Lower leg skin (tissue), 3 donors: ENCODE data around the gene EIF4B.

Source experiments
- POLR2A ChIP-seq, 2 donors: fragments of 450-650 bp; IDR thresholded peaks; one replicate each; pipeline ENCODE4 v1.6.1; 2016 to 2017; ENCODE audit warnings: antibody characterized with exemption in 2 of 2, mild to moderate bottlenecking in 1 of 2, moderate library complexity in 1 of 2
- TF ChIP-seq, protein P1 (sequence below), 3 donors: fragments of 450-650 bp; IDR thresholded peaks; one replicate each; pipeline ENCODE4 v1.5.1; 2016; ENCODE audit warnings: antibody characterized with exemption in 3 of 3, mild to moderate bottlenecking in 3 of 3, moderate library complexity in 2 of 3

- TF ChIP-seq, protein P1, sequence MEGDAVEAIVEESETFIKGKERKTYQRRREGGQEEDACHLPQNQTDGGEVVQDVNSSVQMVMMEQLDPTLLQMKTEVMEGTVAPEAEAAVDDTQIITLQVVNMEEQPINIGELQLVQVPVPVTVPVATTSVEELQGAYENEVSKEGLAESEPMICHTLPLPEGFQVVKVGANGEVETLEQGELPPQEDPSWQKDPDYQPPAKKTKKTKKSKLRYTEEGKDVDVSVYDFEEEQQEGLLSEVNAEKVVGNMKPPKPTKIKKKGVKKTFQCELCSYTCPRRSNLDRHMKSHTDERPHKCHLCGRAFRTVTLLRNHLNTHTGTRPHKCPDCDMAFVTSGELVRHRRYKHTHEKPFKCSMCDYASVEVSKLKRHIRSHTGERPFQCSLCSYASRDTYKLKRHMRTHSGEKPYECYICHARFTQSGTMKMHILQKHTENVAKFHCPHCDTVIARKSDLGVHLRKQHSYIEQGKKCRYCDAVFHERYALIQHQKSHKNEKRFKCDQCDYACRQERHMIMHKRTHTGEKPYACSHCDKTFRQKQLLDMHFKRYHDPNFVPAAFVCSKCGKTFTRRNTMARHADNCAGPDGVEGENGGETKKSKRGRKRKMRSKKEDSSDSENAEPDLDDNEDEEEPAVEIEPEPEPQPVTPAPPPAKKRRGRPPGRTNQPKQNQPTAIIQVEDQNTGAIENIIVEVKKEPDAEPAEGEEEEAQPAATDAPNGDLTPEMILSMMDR (IDR thresholded peaks at IDR 0.05) = no peak
- no peak for TF ChIP-seq POLR2A (IDR thresholded peaks at IDR 0.05)
Observed at GRCh38 chr12:53047221-53048032, 41.2 kb downstream of the EIF4B start.
